ENCODE measurements around the gene KLHL11.
"Not testable (repeated sequence)": the region's sequence is repeated elsewhere in the genome, so short reads cannot be mapped to it uniquely, and the experiment has no call there.

Gene KLHL11

DNA sequence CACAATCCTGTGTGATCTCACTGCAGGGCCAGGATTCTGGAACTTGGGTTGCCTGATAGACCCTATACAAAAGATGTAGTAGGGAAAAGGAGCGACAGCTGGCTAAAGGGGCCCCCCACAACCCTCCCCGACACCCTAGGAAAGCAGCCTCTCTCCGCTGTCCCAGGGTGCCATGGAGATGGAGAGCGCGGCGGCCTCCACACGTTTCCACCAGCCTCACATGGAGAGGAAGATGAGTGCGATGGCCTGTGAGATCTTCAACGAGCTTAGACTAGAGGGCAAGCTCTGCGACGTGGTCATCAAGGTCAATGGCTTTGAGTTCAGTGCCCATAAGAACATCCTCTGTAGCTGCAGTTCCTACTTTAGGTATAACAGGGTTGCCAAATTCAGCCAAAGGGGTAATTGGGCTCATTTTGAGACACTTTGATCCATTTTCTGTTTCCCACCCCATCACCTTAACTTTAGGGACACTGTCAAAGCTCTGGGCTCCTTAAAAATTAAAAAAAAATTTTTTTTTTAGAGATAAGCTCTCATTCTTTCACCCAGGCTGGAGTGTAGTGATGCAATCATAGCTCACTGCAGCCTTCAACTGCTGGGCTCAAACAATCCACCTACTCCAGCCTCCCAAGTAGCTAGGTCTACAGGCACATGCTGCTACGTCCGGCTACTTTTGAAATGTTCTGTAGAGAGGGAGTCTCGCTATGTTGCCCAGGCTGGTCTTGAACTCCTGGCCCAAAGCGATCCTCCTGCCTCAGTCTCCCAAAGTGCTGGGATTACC, 27.3 kb downstream of the KLHL11 start, which contains the start of gene KLHL10:
KLHL10 (plus strand) TSS at position 65 of the 778 bp plus-strand sequence; CDS start at position 173, 108 bp downstream.
- no peak for DNase-seq (ENCODE audit: low read depth in 2 of 2)

GRCh38 chr17:41836550-41837196, 28.6 kb downstream of the KLHL11 start:
- DNase-seq (ENCODE audit: low read depth in 2 of 2): no peak

DNA sequence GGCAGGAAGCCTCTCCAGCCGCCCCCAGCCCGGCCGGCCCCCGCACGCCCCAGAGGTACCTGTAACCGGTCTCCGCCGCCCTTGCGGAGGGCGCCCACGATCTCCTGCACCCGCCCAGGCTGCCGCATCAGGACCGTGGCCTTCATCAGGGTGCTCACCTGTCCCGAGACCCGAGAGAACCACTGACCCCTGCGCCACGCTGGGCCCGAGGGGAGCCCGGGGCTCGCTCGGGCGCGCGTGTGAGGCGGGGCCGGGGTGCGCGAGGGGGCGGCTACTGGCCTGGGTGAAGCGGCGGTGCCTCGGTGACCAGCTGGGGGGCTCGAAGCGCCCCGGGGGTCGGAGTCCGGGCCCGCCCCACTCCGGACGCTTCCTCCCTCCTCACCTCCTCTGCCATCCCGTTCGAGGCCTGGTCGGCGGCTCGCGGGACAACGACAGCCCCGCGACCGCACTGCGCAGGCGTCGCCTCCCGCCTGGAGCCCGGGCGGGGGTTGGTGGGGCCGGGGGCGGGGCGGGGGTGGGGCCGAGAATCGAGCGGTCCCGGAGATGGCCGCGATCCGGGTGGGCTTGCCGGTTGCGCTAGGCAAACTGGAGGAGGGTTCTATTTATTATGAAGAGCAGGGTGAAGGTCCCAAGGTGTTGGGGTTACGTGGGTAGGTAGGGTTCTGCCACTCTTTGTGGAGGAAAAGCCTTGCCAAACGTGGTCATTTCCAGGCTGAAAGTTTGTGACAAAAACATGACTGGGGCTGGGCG, 29.2 kb downstream of the KLHL11 start, which contains the start of gene NT5C3B:
NT5C3B (minus strand) TSS at position 433 of the 750 bp plus-strand sequence; CDS start at position 394, 39 bp downstream.
- peak in 1 of 2 donors; percentile 49 for DNase-seq (ENCODE audit: low read depth in 2 of 2)

DNA sequence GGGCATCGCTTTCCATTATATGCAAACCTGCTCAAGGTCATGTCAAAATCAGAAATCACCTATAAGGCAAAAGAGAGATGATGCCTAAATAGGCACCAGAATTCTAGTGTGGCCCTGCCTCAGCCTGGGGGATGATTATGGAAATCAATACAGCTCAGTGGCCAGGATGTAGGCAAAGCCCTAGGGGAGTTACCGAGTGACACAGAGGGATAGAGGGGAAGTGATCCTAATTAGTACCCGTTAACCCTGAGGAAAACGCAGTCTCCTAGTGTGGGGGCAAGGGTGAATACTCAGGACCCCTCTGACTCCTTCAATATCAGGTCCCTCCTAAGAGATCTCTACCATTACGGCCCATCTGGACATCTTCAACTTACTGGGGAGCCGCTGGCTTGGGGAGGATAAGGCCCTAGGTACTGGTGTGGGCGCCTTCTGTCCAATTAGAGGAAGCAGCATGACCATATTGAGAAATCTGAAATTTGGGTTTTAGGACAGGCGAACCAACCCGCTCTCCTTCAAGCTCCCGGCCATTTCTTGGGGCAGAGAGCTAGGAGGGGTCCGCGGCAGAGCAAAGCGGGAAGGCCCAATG, 29.9 kb downstream of the KLHL11 start:
- DNase-seq (ENCODE audit: low read depth in 2 of 2): no peak

DNA sequence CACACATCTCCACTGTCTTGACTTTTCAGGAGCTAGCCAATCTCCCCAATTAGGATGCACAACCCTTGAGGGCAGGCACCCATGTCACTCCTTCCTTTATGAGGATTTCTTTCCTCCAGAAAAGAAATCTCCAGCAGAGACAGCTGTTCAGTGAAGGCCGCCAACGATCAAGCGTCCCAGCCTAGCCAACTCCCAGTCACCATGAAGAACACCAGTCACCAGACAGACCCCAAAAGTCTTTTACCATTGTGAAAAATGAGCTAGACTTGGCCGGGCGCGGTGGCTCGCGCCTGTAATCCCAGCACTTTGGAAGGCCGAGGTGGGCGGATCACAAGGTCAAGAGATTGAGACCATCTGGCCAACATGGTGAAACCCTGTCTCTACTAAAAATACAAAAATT, 35.3 kb downstream of the KLHL11 start:
- not testable (repeated sequence) for DNase-seq (ENCODE audit: low read depth in 2 of 2)

DNA sequence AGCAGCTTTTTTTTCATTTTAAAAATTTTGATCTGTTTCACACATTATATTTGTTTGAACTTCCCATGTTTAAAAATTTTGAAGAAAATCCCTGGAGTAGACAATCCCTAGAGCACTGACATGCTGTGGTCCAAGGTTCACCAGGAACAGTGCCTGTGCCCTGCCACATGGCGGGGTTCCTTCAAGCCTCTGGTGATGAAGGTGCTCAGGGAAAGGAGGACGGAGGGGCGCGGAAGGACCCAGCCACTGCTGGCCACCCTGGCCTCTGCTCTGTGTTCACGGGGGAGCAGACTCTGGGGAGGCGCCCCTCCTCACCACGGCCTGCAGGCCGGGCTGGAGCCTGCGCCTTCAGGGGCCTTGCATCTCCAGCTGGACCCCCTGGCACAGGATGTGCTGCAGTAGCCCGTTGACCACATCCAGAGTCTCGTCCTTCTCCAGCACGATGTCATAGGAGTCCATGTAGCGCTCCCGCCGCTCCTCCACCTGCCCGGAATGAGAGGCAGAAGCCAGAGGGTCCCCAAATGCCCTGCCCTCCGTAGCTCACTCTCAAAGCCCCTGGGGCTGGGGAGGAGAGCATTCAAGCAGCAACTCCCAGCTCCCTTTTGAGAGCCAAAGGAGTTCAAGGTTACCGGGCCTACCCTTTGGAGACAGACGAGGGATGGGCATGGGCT, 39.9 kb downstream of the KLHL11 start:
- DNase-seq (ENCODE audit: low read depth in 2 of 2): no peak

DNA sequence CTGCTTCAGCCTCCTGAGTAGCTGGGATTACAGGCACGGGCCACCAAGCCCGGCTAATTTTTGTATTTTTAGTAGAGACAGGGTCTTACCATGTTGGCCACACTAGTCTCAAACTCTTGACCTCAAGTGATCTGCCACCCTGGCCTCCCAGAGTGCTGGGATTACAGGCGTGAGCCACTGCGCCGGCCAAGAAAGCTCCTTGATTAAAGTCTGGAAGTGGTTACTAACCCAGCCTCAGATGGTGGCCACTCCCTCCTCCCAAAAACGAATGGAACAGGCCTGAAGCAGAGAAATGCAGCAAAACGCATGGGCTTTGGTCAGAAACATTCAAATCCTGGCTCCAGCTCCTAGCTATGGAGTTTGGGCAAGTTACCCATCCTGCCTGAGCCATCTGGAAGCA, 41.1 kb downstream of the KLHL11 start:
- no peak for DNase-seq (ENCODE audit: low read depth in 2 of 2)

GRCh38 chr17:41823580-41823979, 41.6 kb downstream of the KLHL11 start:
- no peak for DNase-seq (ENCODE audit: low read depth in 2 of 2)

- no peak for DNase-seq (ENCODE audit: low read depth in 2 of 2)
These were observed 42.1 kb downstream of the KLHL11 start for GRCh38 chr17:41823141-41823524.

DNA sequence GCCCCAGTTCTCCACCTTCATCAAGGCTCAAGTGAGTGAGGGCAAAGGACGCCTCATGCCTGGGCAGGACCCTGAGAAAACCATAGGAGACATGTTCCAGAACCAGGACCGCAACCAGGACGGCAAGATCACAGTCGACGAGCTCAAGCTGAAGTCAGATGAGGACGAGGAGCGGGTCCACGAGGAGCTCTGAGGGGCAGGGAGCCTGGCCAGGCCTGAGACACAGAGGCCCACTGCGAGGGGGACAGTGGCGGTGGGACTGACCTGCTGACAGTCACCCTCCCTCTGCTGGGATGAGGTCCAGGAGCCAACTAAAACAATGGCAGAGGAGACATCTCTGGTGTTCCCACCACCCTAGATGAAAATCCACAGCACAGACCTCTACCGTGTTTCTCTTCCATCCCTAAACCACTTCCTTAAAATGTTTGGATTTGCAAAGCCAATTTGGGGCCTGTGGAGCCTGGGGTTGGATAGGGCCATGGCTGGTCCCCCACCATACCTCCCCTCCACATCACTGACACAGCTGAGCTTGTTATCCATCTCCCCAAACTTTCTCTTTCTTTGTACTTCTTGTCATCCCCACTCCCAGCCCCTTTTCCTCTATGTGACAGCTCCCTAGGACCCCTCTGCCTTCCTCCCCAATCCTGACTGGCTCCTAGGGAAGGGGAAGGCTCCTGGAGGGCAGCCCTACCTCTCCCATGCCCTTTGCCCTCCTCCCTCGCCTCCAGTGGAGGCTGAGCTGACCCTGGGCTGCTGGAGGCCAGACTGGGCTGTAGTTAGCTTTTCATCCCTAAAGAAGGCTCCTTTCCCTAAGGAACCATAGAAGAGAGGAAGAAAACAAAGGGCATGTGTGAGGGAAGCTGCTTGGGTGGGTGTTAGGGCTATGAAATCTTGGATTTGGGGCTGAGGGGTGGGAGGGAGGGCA, 42.7 kb downstream of the KLHL11 start:
- DNase-seq (ENCODE audit: low read depth in 2 of 2): no peak

GRCh38 chr17:41821776-41822175, 43.4 kb downstream of the KLHL11 start:
- DNase-seq (ENCODE audit: low read depth in 2 of 2): no peak

GRCh38 chr17:41818024-41818423, 47.2 kb downstream of the KLHL11 start:
- DNase-seq (ENCODE audit: low read depth in 2 of 2): no peak

- DNase-seq (ENCODE audit: low read depth in 2 of 2): no peak
These were observed 48.4 kb downstream of the KLHL11 start for GRCh38 chr17:41816637-41817320.

- no peak for DNase-seq (ENCODE audit: low read depth in 2 of 2)
These were observed 51.0 kb downstream of the KLHL11 start for GRCh38 chr17:41814195-41814594.

- DNase-seq (ENCODE audit: low read depth in 2 of 2): no peak
These were observed 51.5 kb downstream of the KLHL11 start for GRCh38 chr17:41813699-41814124.

GRCh38 chr17:41813152-41813680, 52.0 kb downstream of the KLHL11 start:
- DNase-seq (ENCODE audit: low read depth in 2 of 2): no peak

DNA sequence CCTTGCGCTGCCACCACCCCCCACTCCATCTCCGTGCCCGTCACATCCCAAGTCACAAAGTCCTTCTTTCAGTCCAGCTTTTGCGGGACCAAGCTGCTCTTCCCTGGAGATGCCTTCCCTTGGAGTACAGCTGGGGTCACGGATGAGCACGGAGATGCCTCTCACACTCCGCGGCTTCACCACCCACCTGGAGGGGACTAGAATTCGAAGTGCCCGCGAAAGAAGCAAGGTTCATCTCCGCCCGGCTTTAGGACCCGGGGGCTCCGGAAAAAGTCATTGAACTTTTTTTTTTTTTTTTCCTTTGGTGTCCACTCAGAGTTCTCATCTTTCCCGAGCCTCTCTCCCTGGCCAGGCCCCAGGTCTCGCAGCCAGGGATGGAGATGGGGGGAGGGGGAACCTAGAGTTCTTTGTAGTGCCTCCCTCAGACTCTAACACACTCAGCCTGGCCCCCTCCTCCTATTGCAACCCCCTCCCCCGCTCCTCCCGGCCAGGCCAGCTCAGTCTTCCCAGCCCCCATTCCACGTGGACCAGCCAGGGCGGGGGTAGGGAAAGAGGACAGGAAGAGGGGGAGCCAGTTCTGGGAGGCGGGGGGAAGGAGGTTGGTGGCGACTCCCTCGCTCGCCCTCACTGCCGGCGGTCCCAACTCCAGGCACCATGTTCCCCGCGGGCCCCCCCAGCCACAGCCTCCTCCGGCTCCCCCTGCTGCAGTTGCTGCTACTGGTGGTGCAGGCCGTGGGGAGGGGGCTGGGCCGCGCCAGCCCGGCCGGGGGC, 52.7 kb downstream of the KLHL11 start, which contains the start of gene FKBP10:
FKBP10 (plus strand) TSS at position 624 of the 771 bp plus-strand sequence; CDS start at position 655, 31 bp downstream.
- no peak for DNase-seq (ENCODE audit: low read depth in 2 of 2)
